ENCODE data around the gene VPS13A. TPM values are rescaled to one million over a fixed set of nuclear protein-coding genes. Genes with fewer than 3 reads are reported as not detected.
"Not testable (repeated sequence)": the region's sequence is repeated elsewhere in the genome, so short reads cannot be mapped to it uniquely, and the experiment has no call there.

VPS13A gene
- total RNA-seq, 1 donor from 2014 or later = 37.8 TPM

GRCh38 chr9:77261605-77262004, 84.3 kb downstream of the VPS13A start:
- DNase-seq (ENCODE audit: extremely low spot score in 2 of 2) = no peak
- no peaks in the 10 kb centered on the region for H3K9me3 ChIP-seq
- peaks cover 0 to 5% of the 10 kb centered on the region in 2 donors for H3K36me3 ChIP-seq
- intact Hi-C loops (cut with DNase I) = no loop called here
- H3K27me3 ChIP-seq = no peaks in the 10 kb centered on the region
- H3K27ac ChIP-seq = no peak overlapping the region
- H3K4me1 ChIP-seq = no peaks in the 10 kb centered on the region
- H3K4me3 ChIP-seq = no peak overlapping the region
- TF ChIP-seq POLR2AphosphoS5 (IDR thresholded peaks at IDR 0.05; ENCODE audit: insufficient read depth in 1 of 2, low read depth in 1 of 2) = no peak
- TF ChIP-seq CTCF (IDR thresholded peaks at IDR 0.05) = no peak
- no peak for TF ChIP-seq POLR2A (IDR thresholded peaks at IDR 0.05)

GRCh38 chr9:77267762-77268161, 90.4 kb downstream of the VPS13A start:
- DNase-seq (ENCODE audit: extremely low spot score in 2 of 2); H3K4me3 ChIP-seq; H3K9me3 ChIP-seq; H3K27ac ChIP-seq; H3K27me3 ChIP-seq; H3K36me3 ChIP-seq; intact Hi-C loops (cut with DNase I); H3K4me1 ChIP-seq: not testable (repeated sequence)

- Histone ChIP-seq H3K27ac (no peak overlapping the region), H3K4me3 (no peak overlapping the region), H3K9me3 (no peaks in the 10 kb centered on the region), H3K36me3 (no peaks in the 10 kb centered on the region), H3K27me3 (no peaks in the 10 kb centered on the region), H3K4me1 (no peaks in the 10 kb centered on the region)
- no peak for DNase-seq (ENCODE audit: extremely low spot score in 2 of 2)
- TF ChIP-seq POLR2A (IDR thresholded peaks at IDR 0.05) (no peak), CTCF (IDR thresholded peaks at IDR 0.05) (no peak), POLR2AphosphoS5 (IDR thresholded peaks at IDR 0.05; ENCODE audit: insufficient read depth in 1 of 2, low read depth in 1 of 2) (no peak)
- intact Hi-C loops (cut with DNase I) = no loop called here
Measured at GRCh38 chr9:77271023-77271690, 93.8 kb downstream of the VPS13A start.

- peaks cover 0 to 6% of the 10 kb centered on the region in 2 donors for H3K36me3 ChIP-seq
- no peaks in the 10 kb centered on the region for H3K27me3 ChIP-seq
- intact Hi-C loops (cut with DNase I) = no loop called here
Measured at GRCh38 chr9:77276799-77277198, 99.5 kb downstream of the VPS13A start.

GRCh38 chr9:77277719-77278118, 100.4 kb downstream of the VPS13A start:
- DNase-seq (ENCODE audit: extremely low spot score in 2 of 2) = no peak
- Histone ChIP-seq H3K27me3 (no peaks in the 10 kb centered on the region), H3K9me3 (no peaks in the 10 kb centered on the region), H3K4me1 (no peaks in the 10 kb centered on the region), H3K4me3 (no peak overlapping the region), H3K27ac (no peak overlapping the region), H3K36me3 (peaks cover 0 to 6% of the 10 kb centered on the region in 2 donors)
- TF ChIP-seq CTCF (IDR thresholded peaks at IDR 0.05) = no peak
- no peak for TF ChIP-seq POLR2A (IDR thresholded peaks at IDR 0.05)
- TF ChIP-seq POLR2AphosphoS5 (IDR thresholded peaks at IDR 0.05; ENCODE audit: insufficient read depth in 1 of 2, low read depth in 1 of 2) = no peak
- intact Hi-C loops (cut with DNase I) = no loop called here

More at GRCh38 chr9:77276799-77277198, 99.5 kb downstream of the VPS13A start:
- no peak overlapping the region for H3K4me3 ChIP-seq
- no peaks in the 10 kb centered on the region for H3K4me1 ChIP-seq
- no peak for DNase-seq (ENCODE audit: extremely low spot score in 2 of 2)
- TF ChIP-seq CTCF (IDR thresholded peaks at IDR 0.05) (no peak), POLR2AphosphoS5 (IDR thresholded peaks at IDR 0.05; ENCODE audit: insufficient read depth in 1 of 2, low read depth in 1 of 2) (no peak), POLR2A (IDR thresholded peaks at IDR 0.05) (no peak)
- no peaks in the 10 kb centered on the region for H3K9me3 ChIP-seq
- H3K27ac ChIP-seq = no peak overlapping the region
